ENCODE results near the gene CEBPA.

DNA sequence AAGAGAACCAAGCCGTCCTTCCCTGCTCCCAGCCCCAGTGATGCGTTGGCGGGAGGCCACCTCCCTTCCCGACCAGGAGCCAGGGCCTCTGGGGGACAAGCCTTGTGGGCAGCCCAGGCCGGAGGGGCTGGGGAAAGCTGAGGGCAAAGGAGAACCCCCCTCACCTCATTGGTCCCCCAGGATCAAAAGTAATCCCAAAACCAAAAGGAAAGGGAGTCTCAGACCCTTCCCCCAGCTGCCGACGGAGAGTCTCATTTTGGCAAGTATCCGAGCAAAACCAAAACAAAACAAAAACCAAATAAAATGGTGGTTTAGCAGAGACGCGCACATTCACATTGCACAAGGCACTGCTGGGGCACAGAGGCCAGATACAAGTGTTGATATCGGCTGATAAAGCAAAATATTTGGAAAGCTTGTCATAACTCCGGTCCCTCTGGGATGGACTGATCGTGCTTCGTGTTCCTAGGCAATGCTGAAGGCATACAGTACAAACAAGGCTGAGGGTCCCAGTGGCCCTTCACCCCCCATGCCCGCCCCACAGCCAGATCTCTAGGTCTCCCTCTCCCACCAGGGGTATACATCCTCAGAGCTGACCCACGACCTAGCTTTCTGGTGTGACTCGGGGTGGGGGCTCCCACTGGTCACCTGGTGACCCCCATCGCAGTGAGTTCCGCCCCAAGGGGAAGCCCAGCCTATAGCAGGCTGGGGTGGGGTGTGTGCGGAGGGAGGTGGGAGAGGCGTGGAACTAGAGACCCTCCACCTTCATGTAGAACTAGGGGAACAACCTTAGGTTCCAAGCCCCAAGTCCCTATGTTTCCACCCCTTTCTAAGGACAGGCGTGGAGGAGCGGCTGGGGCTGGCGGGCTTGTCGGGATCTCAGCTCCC lies 2.1 kb downstream of the CEBPA start:
- TF ChIP-seq, protein P1, sequence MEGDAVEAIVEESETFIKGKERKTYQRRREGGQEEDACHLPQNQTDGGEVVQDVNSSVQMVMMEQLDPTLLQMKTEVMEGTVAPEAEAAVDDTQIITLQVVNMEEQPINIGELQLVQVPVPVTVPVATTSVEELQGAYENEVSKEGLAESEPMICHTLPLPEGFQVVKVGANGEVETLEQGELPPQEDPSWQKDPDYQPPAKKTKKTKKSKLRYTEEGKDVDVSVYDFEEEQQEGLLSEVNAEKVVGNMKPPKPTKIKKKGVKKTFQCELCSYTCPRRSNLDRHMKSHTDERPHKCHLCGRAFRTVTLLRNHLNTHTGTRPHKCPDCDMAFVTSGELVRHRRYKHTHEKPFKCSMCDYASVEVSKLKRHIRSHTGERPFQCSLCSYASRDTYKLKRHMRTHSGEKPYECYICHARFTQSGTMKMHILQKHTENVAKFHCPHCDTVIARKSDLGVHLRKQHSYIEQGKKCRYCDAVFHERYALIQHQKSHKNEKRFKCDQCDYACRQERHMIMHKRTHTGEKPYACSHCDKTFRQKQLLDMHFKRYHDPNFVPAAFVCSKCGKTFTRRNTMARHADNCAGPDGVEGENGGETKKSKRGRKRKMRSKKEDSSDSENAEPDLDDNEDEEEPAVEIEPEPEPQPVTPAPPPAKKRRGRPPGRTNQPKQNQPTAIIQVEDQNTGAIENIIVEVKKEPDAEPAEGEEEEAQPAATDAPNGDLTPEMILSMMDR (IDR thresholded peaks at IDR 0.05) = no peak
- no peak for TF ChIP-seq POLR2AphosphoS5 (IDR thresholded peaks at IDR 0.05)

Data from suprapubic skin (tissue), 3 donors.